CD4-positive, alpha-beta T cell treated with Interleukin-4 for 4 hours (primary cell): ENCODE data around the gene CDH8.
"Not testable (repeated sequence)": the region's sequence is repeated elsewhere in the genome, so short reads cannot be mapped to it uniquely, and the experiment has no call there.

Source experiments
- DNase-seq: peaks from one replicate; pipeline ENCODE4 v3.0.0-alpha.2; 2020

CDH8 gene

DNA sequence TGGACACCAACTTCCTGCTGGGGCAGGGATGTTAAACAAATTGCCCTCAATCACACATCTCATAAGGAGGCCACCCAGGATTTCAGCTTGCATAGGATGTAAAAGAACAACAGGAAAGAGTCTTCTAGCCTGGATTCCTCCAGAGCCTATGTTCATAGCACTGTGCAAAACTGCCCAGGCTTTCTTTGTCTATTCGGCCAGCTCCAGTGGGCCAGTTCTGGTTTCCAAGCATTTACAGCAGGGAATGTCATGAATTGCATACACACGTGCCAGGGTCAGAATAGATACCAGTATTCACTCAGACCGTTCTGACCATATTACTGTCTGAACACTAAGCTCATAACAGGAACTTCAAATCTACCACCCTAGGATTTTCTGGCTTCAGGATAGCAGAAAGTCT lies 273.2 kb downstream of the CDH8 start:
- DNase-seq, result no peak

DNA sequence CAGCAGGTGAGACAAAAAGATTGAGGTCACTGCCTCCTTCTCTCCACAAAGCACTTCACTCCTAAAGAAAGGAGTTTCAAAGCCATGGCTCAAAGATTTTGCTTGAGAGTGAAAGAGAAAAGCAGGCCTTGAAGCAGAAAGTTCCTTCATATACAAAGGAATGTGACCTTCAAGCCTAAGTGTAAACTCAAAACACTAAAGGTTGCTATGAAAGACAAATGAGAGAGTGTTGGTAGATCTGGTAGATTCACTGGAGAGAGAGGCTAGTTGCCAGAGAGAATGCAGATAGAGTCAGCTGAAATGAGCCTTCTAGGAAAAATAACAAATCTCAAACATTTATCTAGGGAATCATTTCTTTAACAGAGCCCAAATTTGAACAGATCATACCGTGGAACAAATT lies 305.2 kb downstream of the CDH8 start:
- no peak for DNase-seq

DNA sequence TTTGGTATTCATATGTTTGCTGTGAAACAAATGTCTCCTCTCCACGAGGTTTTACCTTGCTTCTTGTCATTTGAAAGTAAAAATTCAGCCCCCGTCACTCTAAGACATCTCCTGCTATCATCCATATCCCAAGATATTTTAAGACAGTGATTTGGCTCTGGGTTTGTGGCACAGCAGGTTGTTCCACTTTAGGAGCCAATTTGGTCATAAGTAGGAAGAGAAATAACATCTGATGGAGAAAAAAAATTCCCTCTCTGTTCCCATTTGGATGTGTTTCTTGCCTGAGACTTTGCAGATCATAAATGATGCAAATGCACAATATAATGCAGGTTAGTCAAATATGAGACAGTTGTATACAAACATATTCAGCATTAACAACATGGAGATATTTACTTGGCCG lies 309.5 kb downstream of the CDH8 start:
- DNase-seq, result no peak

DNA sequence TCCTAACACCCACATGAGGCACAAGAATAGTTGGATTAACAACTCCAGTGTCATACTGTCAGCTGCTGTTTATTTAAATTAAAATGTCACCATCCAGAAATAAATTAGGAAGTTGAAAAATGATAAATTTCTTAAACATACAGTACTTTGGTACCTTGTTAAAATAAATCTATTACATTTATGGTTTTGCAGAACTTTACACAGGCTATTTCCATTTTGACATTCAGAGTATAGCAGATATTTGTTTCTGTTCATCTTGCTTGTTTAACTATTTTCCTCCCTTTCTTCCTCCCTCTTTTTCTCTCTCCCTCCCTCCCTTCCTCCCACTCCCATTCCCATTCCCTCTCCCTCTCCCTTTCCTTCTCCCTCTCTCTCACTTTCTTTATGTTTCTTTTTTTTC lies 310.1 kb downstream of the CDH8 start:
- DNase-seq, result no peak

DNA sequence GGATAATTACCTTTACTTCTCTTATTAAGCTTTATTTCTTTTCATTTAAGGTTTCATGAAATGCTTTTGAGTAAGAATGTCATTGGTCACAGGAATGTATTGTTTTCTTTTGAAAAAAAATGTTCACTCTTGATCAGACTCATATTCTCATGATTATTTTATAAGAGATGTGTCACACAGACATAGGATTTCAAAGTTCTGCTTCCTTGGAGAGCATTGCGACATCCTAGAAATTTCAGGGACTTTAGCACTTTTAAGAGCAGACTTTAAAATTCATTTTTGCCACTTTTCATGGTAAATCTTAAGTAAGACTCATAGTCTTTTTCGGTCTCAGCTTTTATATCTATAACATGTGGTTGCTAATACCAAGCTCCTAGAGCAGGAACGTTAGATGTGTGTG lies 314.7 kb downstream of the CDH8 start:
- no peak for DNase-seq

DNA sequence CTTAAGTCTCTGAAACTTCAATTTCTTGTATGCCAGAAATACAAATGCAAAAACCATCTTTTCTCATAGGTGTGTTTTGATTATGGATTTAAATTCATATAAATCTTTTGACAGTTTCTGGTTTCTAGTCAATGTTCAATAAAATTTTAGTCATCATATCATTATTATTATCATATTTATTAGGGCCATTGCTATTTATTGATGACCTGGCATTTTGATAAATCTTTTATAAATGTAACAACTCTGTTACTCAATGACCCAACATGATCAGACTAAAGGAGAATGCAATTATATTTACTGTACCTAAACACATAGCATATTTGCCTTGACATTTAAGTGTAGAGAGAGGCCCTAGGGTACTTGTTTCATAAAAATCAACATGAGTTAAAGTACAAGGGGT lies 320.8 kb downstream of the CDH8 start:
- DNase-seq, result no peak

DNA sequence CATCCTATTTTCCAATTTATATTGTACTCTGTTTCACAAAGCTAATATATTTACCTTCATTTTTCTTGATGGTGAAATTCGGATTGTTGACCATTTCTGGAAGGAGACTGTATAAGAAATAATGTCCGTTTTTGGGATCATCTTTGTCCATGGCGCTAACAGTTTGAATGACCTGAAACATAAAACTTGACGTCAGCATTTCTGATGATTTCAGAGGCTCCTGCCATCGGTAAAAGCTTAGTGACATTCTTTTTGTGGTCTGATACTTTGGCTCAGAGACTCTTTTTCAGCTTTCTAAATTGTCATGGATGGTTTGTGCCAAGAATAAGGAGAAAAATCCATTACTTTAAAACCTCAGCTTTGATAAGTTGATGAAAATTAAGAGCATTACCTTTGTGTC lies 322.5 kb downstream of the CDH8 start:
- no peak for DNase-seq

DNA sequence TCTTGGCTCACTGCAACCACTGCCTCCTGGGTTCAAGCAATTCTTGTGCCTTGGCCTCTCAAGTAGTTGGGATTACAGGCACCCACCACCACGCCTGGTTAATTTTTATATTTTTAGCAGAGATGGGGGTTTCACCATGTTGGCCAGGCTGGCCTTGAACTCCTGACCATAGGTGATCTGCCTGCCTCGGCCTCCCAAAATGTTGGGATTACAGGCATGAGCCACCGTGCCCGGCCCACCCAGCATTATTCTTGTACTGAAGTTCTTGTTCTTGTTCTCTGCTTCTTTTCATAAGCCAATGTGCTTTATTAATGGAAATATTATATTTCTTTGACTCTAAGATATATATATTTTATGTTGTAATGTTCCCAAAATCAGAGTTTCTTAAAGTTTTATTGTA lies 336.6 kb downstream of the CDH8 start:
- not testable (repeated sequence) for DNase-seq

DNA sequence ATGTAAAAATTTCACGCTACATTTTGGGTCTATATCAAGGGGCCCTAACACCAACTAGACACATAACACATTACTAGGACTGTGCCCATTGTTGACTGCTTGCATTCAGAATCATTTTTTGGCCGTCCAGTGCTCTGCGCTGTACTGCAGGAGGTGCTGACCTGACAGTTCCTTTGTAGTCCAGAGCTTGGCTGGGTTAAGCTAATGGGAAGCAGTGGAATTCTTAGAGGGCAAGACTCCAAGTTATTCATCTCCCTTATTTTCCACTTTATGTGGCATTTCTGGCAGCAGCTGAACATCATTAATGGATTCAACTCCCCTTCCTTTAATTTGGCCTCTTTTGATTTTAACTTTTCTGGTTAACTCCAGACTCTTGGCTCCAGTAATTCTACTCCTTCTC lies 351.7 kb downstream of the CDH8 start:
- no peak for DNase-seq

DNA sequence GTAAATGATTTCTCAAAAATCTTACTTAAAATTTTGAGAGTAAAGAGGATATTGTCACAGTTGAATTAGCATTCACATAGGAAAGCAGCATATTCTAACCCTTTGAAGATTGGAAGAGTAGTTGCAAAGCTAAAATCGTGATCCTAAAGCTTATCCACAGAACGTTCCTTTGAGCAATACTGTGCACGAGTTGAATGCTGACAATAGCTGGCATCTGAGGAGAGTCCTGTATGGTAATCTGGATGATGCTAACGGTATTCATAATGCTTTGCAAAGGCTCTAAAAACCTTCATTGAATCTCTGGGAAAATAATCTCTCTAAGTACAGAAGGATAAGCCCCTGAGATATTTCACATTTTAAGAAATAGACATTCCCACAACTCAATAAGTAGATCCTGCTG lies 354.6 kb downstream of the CDH8 start:
- no peak for DNase-seq

DNA sequence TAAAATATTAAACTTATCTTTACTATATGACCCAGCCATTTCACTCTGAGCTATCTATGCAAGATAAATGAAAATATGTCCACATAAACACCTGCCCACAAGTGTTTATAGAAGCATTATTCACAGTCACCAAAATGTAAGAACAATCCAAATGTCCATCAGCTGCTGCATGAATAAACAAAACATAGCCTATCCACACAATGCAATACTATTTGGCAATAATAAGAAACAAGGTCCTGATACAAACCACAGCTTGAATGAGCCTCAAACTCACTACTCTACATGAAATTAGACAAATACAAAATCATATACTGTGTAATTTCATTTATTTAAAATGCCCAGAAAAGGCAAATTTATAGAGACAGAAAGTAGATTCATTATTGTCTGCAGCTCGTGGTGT lies 355.1 kb downstream of the CDH8 start:
- DNase-seq, result no peak

DNA sequence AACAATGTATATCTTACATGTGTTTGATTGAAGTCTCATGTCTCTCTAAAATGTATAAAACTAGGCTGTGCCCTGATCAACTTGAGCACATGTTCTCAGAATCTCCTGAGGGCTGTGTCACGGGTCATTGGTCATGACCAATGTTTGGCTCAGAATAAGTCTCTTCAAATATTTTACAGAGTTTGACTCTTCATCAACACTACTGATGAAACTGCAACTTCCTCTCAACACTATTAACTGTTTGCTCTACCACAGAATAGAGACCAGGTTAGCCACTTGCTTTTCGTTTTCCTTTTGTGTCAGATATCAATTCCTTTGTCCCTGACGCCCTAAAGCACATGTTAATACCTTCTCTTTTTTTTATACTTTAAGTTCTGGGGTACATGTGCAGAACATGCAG lies 358.1 kb downstream of the CDH8 start:
- no peak for DNase-seq

DNA sequence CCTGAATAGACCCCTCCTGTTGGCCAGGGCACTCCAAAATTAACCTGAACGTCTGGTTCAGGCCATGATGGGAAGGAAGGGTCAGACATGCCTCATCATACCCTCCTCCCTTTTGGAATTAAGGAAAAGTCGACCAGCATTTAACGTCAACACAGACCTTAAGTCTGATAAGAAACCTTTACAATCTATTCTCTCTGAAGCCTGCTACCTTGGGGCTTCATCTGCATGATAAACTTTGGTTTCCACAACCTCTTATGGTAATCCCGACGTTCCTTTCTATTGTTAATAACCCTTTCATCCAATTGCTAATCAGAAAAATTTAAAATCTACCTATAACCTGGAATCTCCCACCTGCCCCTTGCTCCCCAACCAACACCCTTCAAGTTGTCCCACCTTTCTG lies 358.5 kb downstream of the CDH8 start:
- no peak for DNase-seq

DNA sequence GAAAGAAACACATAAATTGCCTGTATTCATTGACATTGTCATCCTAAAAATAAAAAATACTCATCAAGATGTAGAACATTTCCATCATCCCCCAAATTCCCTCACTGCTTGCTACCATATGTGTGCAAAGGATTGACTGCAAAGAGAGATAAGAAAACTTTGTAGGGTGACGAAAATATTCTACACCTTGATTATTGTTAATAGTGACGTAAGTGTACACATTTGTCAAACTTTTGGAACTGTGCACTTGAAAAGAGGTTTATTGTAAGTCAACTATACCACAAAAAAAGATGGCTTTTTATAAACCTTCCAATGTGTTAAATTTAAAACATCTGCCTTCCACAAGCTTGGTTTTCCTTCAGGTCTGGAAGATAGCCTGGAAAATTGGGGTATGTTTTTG lies 359.5 kb downstream of the CDH8 start:
- DNase-seq, result no peak

DNA sequence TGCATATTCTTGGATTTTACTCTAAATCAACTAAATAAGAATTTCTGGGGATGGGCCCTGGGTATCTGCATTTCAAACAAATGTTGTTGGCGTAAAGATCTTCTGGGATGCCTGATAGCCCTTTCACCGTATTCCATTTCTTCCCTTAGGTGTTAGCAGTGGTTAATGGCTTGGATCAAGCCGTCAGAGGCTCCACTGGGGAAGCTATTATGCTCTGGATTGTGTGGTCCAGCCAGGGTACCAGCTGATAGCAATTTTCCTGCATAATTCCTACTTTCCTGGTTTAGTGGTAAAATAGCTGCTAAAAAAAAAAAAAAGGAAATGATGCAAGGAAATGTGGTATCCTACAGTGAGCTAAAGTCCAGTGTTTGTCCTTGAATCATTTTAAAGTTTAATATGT lies 365.1 kb downstream of the CDH8 start:
- no peak for DNase-seq

DNA sequence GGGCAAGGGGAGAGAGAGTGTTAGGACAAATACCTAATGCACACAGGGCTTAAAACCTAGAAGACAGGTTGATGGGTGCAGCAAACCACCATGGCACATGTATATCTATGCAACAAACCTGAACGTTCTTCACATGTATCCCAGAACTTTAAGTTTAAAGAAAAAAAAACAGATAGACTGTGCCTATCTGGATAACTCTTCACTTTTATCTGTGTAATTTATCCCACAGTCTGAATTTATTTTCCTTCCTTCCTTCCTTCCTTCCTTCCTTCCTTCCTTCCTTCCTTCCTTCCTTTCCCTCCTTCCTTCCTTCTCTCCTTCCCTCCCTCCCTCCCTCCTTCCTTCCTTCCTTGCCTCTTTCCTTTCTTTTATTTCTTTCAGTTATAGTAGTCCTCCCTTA lies 370.7 kb downstream of the CDH8 start:
- no peak for DNase-seq

DNA sequence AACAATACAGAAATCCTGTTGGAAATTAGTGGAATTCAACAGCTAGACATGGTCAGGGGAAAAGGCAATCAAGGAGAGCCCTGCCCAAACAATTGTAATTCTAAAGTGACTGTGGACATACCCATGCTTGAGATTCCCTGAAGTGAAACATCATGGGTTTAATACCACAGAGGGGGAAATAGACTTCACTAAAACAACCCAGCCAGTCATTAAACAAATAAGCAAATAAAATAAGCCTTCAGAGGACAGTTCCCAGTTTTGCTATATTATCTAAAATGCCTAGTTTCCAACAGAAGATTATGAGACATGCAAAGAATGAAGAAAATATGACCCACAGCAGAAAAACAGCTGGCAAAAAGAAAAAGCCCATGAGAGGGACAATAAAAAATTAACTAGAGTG lies 376.3 kb downstream of the CDH8 start:
- no peak for DNase-seq

DNA sequence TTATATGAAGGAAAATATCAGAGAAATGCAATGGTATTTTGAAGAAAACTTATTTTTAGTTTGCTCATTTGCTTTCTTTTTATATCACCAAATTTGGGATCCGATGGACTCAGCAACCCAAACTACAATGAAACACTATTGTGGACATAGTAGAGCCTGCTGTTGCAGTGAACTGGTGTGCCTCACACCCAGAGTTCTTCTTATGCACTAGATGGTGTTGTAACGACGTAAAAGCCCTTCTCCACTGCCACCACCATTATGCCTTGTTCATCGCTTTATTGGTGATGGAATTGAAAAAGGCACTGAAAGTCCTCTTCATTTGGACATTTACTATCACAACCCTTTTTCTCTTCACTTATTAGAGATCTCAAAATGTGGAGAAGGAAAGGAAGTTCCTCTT lies 381.3 kb downstream of the CDH8 start:
- DNase-seq, result no peak

DNA sequence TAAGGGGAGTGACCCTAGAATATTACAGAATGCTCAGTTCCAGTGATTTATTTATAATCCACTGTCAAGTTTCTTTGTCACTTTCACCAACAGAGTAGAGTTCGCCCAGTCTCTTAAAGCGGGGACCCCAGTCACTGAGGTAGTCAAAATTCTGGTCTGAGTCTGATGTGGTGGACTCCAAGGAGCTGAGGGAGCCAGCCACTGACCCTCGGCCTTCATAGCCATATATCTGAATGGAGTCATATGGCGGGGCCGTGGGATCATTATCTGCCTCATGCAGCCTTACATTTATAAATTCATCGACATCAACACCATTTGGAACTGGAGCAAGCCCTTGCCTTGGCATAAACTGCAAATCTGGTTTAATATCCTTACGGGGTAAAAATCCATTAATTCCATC lies 382.7 kb downstream of the CDH8 start:
- no peak for DNase-seq

DNA sequence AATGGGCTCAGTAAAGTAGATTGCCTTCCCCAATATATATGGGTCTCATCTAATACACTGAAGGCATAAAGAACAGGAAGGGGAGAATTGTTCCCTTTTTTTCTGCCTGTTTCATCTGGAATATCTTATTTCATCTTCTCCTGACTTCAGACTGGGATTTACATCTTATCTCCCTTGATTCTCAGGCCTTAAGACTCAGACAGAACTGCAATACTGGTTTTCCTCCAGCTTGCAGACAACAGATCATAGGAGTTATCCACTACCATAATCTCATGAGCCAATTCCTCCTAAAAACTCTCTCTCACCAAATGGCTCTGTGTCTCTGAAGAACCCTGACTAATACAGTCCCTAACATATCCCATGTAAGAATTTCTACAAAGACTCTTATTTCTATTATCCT lies 390.7 kb downstream of the CDH8 start:
- no peak for DNase-seq

DNA sequence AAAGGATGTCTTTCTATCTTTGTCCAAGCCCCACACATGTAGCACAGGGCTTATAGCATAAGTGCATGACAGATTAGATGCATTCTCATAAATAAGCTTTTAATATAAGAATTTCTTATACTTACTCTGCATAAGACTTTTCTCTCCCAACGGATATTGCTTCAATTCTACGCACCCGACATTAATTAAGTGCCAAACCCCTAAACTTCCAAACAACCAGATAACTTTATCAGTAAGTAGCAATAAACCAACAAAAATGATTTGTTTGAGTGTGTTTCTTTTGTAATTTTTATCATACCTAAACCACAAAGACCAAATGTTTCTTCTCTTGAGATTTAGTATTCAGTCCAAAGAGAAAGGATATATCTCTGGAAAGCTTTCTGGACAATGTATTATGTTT lies 391.5 kb downstream of the CDH8 start:
- no peak for DNase-seq

DNA sequence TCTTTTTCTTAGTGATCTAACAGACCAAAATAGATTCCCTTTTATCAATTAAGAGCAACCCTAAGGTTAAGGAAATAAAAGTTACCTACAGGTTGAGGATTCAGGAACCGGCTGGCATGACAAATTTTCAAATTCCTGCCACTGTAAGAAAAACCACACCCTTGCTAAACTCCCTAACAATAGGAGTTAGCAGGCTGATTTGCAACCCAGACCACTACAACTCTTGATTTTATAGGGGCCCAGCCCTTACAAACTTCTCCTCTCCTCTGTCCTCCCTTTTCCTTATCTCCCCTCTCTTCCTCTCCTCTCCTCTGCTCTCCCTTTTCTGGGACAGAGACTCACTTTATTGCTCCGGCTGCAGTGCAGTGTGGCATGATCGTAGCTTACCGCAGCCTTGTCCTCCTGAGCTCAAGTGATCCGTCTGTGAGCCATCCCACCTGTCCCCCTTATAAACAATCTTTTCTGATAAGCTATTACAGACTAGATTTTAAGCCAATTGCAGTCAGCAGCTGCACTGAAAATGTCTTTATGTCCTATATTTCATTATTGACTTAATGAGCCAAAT lies 418.9 kb downstream of the CDH8 start:
- no peak for DNase-seq

DNA sequence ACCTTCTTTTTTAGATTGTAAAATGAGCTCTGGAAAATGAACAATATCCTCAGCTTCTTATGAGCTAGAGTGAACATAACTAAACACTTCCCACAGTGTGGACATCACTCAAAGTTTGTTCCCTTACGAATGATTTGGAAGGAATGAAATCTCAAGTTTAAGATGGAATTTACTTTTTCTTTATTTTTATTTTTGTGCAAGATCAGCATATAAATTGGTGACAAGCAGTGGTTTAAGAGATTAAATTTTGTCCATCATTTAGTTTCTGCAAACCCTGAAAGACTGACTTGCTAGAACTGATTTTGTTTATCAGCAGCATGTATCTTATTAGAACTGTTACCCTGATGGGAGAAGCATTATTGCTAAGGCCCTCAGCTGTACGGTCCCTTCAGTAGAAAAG lies 420.1 kb downstream of the CDH8 start:
- DNase-seq, result no peak

DNA sequence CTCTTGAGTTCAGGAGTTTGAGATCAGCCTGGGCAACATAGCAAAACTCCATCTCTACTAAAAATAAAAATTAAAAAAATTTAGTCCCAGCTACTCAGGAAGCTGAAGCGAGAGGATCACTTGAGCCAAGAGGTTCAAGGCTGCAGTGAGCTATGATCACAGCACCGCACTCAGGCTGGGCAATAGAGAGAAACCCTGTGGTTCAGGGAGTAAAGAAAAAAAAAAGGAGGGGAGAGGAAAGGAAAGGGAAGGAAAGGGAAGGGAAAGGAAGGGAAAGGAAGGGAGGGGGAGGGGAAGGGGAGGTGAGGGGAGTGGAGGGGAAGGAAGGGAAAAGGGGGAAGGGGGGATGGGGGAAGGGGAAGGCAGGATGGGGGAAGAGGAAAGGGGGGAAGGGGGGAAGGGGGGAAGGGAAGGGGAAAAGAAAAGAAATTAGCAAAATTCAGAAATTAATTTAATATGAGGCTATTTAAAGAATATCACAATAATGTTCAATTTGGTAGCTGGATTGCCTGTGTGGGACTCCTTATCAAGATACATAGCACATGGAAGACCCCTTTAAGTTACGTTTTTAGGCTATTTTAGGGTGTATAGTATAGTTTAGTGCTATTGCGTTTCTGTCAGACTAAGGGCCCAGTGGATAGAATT lies 424.3 kb downstream of the CDH8 start:
- no peak for DNase-seq

DNA sequence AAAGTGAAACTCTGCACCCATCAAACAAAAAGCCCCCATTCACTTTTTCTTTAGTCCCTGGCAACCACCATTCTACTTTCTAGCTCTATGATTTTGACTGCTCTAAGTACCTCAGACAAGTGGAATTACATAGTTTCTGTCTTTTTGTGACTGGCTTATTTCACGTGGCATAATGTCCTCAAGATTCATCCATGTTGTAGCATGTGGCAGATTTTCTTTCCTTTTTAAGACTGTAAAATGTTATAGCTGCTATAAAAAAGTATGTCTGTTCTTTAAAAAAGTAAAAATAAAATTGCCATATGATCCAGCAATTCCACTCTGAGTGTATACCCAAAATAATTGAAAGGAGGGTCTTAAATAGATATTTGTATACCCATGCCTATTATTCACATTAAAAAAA lies 429.7 kb downstream of the CDH8 start:
- no peak for DNase-seq
